NOMO-1 treated with dmso at 0.1 percent for 144 hours (cell line): ENCODE measurements around the gene CYB561D1.
A peak's percentile ranks its signal among the peaks of the same experiment; 100 is the strongest.

Experiments used
- DNase-seq: peaks from one replicate; lab custom pipeline; 2025; ENCODE audit not compliant: unreplicated experiment; lab: John Stamatoyannopoulos, UW

Gene CYB561D1

DNA sequence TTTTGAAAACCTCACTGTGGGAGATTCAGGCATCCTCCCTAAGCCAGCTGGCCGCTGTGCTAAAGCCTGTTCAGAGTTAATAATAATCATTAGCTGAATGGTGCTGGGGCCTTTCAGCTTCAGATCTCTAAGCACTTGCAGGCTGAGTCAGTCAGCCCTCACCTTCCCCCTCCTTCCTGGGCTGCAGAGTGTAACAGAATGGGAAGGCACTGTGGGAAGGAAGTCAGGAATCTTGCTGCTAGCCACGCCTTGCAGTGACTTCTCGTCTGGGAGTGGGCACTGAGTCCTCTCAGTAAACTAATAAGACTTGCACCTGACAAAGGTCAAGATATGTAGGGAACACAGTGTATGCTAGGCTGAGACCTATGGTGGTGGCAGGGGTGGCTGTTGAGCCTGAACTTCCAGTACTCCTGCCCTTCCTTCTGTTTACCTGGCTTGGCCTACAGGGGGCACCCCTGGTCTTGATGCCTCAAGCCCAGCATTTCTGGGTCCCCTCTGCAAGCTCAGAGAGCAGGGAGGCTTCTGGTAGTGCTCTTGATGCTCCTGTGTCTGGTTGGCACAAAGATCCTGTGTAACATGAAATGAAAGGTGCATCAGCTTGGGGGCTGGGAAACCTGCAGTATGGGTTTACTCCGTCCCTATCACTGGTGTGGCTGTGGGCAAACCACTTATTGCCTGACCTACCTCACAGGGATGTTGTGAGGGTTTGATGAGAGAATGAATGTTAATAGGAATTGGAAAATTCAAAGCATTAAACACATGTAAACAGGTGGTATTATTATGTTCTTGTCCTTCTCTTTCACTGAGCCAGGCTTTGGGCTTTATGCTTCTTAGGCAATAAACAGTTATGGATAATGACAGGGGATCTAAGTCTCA is 6.0 kb downstream of the CYB561D1 start:
- peak; percentile 33 for DNase-seq

- DNase-seq: no peak
Measured at GRCh38 chr1:109500941-109501381, 7.1 kb downstream of the CYB561D1 start.

GRCh38 chr1:109501644-109502363 is 7.9 kb downstream of the CYB561D1 start:
- no peak for DNase-seq

- DNase-seq: no peak
Measured at GRCh38 chr1:109502364-109502851, 8.5 kb downstream of the CYB561D1 start.

- no peak for DNase-seq
Measured at GRCh38 chr1:109503935-109504334, 10.0 kb downstream of the CYB561D1 start.

- no peak for DNase-seq
Measured at GRCh38 chr1:109504974-109505373, 11.1 kb downstream of the CYB561D1 start.

DNA sequence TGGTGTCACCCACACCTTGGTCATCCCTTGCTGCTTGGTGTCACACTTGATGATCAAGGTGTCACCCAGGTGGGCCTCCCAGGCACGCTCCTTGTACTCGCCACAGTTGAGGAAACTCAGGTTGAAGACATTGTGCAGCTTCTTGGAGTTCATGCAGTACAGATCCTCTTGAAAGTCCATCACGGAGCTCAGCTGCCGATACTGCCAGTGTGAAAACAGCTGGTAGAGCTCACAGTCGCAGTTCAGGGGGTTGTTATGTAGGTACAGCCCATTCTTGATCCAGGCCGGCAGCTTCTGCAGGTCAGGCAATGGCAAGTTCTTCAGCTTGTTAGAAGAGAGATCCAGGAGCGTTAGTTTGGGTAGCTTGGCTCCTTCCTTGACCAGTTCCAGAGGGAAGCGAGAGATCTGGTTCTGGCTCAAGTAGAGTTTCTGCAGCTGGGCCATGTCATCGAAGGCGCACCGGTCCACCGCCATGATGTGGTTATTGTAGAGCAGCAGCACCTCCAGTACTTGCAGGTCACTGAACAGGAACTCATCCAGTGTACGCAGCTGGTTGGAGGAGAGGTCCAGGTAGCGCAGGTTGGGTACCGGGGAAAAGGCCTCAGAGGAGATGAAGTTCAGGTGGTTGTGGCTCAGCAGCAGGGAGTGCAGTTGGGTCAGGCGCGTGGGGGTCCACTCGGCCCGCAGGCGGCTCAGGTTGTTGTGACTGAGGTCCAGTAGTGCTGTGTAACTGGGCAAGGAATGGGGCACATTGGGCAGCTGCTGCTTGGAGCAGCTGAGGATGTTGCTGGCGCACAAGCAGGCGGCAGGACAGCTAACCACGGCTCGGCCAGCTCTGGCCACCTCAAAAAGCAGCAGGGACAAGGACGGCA is 14.3 kb downstream of the CYB561D1 start:
- DNase-seq: no peak

- DNase-seq: no peak
Measured at GRCh38 chr1:109508873-109509175, 14.9 kb downstream of the CYB561D1 start.

- DNase-seq: no peak
Measured at GRCh38 chr1:109509176-109510134, 15.6 kb downstream of the CYB561D1 start, which contains the start of gene AMIGO1. Gene AMIGO1 (minus strand): TSS chr1:109509727. CDS start chr1:109508912, 815 bp downstream.

- no peak for DNase-seq
Measured at GRCh38 chr1:109513110-109513710, 19.3 kb downstream of the CYB561D1 start.

- DNase-seq: no peak
Measured at GRCh38 chr1:109514846-109515245, 21.0 kb downstream of the CYB561D1 start.

- no peak for DNase-seq
Measured at GRCh38 chr1:109516872-109517271, 23.0 kb downstream of the CYB561D1 start.

DNA sequence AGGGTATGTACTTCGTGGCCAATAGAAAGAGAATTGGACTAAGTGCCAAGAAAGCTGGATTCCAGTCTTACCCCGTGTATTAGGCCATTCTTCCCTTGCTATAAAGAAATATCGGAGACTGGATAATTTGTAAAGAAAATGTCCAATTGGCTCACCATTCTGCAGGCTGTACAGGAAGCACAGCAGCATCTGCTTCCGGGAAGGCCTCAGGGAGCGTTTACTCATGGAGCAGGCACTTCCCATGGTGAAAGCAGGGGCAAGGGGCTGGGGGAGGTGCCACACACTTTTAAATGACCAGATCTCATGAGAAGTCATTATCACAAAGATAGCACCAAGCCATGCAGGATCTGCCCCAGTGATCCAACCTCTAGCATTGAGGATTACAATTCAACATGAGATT is 23.4 kb downstream of the CYB561D1 start:
- DNase-seq: no peak

DNA sequence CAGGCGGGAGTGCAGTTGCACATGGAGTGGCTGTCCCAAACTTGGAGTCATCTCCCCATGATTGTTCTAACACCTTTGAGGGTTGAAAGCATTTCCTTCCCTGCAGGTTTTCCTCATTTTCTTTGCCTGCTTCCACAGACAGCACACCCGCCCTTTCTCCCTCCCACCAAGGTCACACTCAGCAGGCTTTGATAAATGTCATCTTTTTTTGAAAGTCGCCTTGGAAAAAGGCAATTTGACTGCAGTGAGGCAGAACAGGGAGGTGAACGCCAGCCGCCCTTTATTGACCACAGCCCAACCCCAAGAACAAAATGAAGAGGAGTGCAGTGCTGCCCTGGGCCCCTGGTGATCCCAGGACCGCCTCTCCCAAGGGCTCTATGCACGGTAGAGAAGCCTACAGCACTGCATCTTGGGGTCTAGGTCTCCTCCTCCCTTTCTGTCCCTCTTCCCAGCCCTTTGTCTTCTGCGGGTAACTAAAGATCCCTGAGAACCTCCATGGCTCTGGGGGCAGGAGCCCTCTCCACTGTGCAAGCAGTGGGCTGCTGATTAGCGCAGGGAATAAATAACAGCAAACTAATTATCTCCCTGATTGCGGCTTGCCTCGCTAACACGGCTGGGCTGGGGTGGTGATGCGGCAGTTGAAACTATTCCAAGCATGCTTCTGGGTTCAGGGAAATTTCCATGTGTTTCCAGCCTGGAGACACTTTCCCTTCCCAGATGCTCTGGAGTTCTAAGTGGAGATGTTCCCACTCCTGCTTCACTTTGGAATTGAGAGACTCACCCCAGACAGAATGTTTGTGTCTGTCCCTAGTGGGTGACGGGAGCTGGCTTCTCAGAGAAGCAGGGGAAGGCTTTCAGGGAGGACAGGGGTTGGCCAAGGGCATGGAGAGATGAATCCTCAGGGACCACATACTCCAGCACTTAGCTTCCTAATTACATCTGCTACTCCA is 27.4 kb downstream of the CYB561D1 start:
- no peak for DNase-seq

DNA sequence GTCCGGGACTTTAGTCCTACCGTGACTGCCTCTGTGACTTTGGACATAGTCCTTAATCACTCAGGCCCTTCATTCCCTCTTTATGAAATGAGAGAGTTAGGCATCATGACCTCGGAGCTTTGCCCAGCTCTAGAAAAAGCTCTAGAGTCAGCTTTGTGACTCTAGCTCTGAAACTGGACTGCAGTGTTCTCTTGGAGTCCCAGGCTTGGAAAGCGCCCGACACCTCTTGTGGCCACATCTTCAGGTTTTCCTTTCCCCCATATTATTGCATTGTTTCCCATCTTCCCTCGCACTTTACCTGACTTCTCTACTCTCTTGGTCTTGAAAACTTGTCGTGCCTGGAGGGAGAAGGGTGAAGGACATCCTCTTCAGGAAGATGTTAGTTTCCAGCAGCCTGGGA is 28.1 kb downstream of the CYB561D1 start:
- DNase-seq: no peak

GRCh38 chr1:109523706-109524105 is 29.8 kb downstream of the CYB561D1 start:
- no peak for DNase-seq

DNA sequence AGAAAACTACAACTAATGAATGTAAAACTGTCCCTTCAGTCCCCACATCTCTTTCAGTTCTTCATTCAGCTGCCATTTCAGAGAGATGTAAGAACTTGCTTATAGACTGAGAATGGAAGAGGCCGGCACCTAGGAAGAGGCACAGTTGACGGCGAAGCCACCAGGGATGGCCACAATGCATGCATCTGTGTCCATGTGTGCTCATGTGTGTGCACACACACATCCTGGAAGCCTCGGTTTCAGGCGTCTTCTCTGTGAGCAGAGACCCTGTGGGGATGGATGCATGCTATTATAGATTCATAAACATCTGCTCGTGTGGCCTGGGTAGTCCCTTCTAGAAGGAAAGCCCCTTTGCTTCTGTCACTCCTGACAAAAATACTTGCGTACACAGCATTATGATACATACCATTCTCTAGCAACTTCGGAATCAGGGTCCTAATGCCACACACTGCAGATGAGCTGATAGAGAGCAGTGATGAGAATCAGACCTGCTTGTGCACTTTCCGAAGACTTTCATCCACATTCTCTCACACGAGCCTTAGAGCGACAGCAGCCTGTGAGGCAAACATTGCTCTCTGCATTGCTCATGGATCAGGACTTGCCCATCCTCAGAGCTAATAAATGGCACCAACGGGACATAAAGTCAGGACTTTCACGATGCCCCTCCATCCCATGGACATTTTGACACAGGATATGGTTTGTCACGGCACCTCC is 33.4 kb downstream of the CYB561D1 start:
- DNase-seq: no peak
